Gastroesophageal sphincter (tissue), 3 donors: Measurements from ENCODE around the gene PPAN.

Experiments used
- EP300 ChIP-seq: sonication (generic); formaldehyde crosslinking; IDR thresholded peaks from one replicate; pipeline ENCODE4 v1.6.1; 2017; ENCODE audit warnings: antibody characterized with exemption, mild to moderate bottlenecking
- POLR2A ChIP-seq, 2 donors: fragments of 450-650 bp; IDR thresholded peaks; one replicate each; pipeline ENCODE4 v1.6.1; 2017; ENCODE audit warnings: antibody characterized with exemption in 2 of 2, mild to moderate bottlenecking in 2 of 2, moderate library complexity in 1 of 2
- TF ChIP-seq, protein P1 (sequence below), 4 experiments: fragments of 200-600 bp in 2 of 4; fragments of 450-650 bp in 2 of 4; sonication (generic) in 1 of 4; IDR thresholded peaks; one replicate each; pipeline ENCODE4 v1.5.1; 2017 to 2019; ENCODE audit warnings: antibody characterized with exemption in 4 of 4, mild to moderate bottlenecking in 2 of 4, moderate library complexity in 2 of 4

DNA sequence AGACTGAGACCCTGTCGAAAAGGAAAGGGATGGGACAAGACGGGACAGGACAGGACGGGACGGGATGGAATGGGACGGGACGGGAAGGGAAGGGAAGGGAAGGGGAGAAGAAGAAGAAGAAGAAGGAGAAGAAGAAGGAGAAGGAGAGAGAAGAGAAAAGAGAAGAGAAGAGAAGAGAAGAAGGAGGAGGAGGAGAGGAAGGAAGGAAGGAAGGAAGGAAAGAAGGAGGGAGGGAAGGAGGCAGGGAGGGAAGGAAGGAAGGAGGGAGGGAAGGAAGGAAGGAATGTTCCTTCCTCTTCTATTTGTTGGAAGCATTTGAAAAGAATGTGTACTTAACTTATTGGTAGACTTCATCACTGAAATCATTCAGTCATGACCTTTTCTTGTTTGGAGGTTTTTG lies 29.6 kb upstream of the PPAN start:
- TF ChIP-seq EP300, result no peak
- TF ChIP-seq, protein P1, sequence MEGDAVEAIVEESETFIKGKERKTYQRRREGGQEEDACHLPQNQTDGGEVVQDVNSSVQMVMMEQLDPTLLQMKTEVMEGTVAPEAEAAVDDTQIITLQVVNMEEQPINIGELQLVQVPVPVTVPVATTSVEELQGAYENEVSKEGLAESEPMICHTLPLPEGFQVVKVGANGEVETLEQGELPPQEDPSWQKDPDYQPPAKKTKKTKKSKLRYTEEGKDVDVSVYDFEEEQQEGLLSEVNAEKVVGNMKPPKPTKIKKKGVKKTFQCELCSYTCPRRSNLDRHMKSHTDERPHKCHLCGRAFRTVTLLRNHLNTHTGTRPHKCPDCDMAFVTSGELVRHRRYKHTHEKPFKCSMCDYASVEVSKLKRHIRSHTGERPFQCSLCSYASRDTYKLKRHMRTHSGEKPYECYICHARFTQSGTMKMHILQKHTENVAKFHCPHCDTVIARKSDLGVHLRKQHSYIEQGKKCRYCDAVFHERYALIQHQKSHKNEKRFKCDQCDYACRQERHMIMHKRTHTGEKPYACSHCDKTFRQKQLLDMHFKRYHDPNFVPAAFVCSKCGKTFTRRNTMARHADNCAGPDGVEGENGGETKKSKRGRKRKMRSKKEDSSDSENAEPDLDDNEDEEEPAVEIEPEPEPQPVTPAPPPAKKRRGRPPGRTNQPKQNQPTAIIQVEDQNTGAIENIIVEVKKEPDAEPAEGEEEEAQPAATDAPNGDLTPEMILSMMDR (IDR thresholded peaks at IDR 0.05), result no peak
- no peak for TF ChIP-seq POLR2A (IDR thresholded peaks at IDR 0.05)
